Activated CD8-positive, alpha-beta memory T cell treated with anti-CD3 and anti-CD28 coated beads, Interleukin-2, amount 10 ng/mL, durations not matched to agents 7 days and 5 days (primary cell): ENCODE measurements around the gene TMEM72. TPM values are rescaled to one million over a fixed set of nuclear protein-coding genes. Genes with fewer than 3 reads are reported as not detected.

Experiments used
- ATAC-seq: fragments of 150-1000 bp; cut with Tn5 transposase; one replicate; pipeline ENCODE4 v1.10.0; 2021; ENCODE audit warnings: moderate library complexity
- CTCF ChIA-PET: fragments of 350-600 bp; sonication (Branson Sonifier 250); formaldehyde crosslinking; loops from one replicate; lab custom pipeline; 2021; ENCODE audit warnings: antibody characterized with exemption; lab: Charles Lee
- DNase-seq: peaks from one replicate; pipeline ENCODE4 v3.0.0-alpha.2; 2020
- H3K27ac Mint-ChIP-seq: one replicate; pipeline ENCODE4 v1.8.0; 2021; ENCODE audit warnings: mild to moderate bottlenecking, mixed read lengths
- H3K27me3 Mint-ChIP-seq: one replicate; pipeline ENCODE4 v1.8.0; 2021; ENCODE audit warnings: mixed read lengths
- H3K36me3 Mint-ChIP-seq: one replicate; pipeline ENCODE4 v1.8.0; 2021; ENCODE audit warnings: mild to moderate bottlenecking, mixed read lengths
- H3K4me1 Mint-ChIP-seq: one replicate; pipeline ENCODE4 v1.8.0; 2021; ENCODE audit warnings: mixed read lengths
- H3K4me3 Mint-ChIP-seq: one replicate; pipeline ENCODE4 v1.8.0; 2021; ENCODE audit warnings: mild to moderate bottlenecking, moderate library complexity, mixed read lengths
- H3K9me3 Mint-ChIP-seq: one replicate; pipeline ENCODE4 v1.8.0; 2022; ENCODE audit warnings: low read depth, mixed read lengths
- total RNA-seq, 2 experiments: library from RNA; stranded (reverse); gene quantifications; one replicate each; pipeline ENCODE4 v1.2.3, GENCODE V29; 2021

TMEM72 gene
- total RNA-seq, 2 experiments from 2014 or later = not detected

DNA sequence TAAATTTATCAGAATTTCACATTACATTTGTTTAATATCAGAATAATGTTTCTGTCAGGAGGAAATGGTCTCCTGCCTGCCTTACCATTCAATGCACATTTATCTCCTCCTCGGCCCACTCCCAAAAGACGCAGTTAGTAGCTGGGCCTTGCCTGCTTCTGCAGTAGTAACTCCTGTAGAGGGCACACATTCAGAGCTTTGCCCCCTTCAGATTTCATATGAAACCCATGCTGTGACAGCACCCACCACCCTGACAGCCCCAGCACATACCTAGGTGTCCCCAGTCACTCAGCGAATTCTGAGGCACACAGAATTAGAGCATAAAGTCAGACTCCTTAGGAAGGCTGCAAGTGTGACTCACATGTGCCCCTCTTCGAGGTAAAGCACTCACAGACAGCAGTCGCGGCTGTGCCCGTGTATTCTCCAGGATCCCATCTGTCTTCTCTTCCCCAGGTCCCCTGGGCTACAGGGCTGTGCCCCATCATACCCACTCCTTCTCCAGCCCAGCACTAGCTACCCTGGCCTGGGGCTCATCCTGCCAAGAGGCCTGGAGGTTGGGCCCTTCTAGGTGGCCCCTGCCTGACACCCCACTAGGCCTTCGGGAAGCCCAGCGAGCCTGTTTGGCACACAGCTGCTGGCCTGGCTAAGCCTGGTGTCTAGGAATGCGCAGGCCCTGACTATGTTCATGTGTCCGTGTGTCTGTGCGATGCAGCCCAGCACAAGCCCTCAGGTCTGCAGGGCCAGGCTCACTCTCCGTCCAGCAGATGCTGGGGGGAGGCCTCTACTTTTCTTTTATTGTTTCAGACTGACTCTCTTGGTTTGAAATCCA, 72.1 kb downstream of the TMEM72 start:
- DNase-seq (no peak), ATAC-seq (no peak)
- Mint-ChIP-seq H3K27me3 (peaks cover 7% of the 10 kb centered on the region), H3K27ac (no peak overlapping the region), H3K36me3 (no peaks in the 10 kb centered on the region), H3K4me1 (peaks cover 10% of the 10 kb centered on the region), H3K9me3 (no peaks in the 10 kb centered on the region), H3K4me3 (no peak overlapping the region)
- CTCF ChIA-PET = no interaction called here

- Mint-ChIP-seq H3K4me3 (no peak overlapping the region), H3K27me3 (peaks cover 12% of the 10 kb centered on the region), H3K36me3 (no peaks in the 10 kb centered on the region), H3K9me3 (no peaks in the 10 kb centered on the region), H3K4me1 (peaks cover 10% of the 10 kb centered on the region), H3K27ac (no peak overlapping the region)
- CTCF ChIA-PET = no interaction called here
- ATAC-seq (no peak), DNase-seq (no peak)
These were observed 72.8 kb downstream of the TMEM72 start for GRCh38 chr10:44983895-44984278.

DNA sequence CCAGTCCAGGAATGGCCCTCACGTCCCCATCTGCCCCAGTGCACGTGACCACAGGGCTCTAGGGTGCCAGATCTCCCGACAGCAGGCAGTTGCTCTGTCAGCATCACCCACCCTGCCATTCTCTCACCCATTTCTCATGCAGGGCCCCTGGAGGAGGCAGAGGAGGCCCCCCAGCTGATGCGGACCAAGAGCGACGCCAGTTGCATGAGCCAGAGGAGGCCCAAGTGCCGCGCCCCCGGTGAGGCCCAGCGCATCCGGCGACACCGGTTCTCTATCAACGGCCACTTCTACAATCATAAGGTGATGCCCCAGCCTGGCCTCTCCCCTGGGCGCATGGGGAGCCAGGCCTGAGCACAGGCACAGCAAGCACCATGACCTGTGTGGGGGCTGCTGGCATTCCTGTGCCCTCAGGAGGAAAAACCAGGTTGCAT, 73.5 kb downstream of the TMEM72 start:
- Mint-ChIP-seq H3K4me3 (no peak overlapping the region), H3K9me3 (no peaks in the 10 kb centered on the region), H3K27me3 (peaks cover 15% of the 10 kb centered on the region), H3K4me1 (peaks cover 10% of the 10 kb centered on the region), H3K36me3 (no peaks in the 10 kb centered on the region), H3K27ac (no peak overlapping the region)
- CTCF ChIA-PET = no interaction called here
- no peak for DNase-seq
- ATAC-seq = no peak

- Mint-ChIP-seq H3K4me1 (peaks cover 9% of the 10 kb centered on the region), H3K27me3 (peaks cover 15% of the 10 kb centered on the region), H3K9me3 (no peaks in the 10 kb centered on the region), H3K4me3 (no peak overlapping the region), H3K27ac (no peak overlapping the region), H3K36me3 (no peaks in the 10 kb centered on the region)
- DNase-seq (no peak), ATAC-seq (no peak)
- CTCF ChIA-PET = no interaction called here
These were observed 74.1 kb downstream of the TMEM72 start for GRCh38 chr10:44985175-44985681.

DNA sequence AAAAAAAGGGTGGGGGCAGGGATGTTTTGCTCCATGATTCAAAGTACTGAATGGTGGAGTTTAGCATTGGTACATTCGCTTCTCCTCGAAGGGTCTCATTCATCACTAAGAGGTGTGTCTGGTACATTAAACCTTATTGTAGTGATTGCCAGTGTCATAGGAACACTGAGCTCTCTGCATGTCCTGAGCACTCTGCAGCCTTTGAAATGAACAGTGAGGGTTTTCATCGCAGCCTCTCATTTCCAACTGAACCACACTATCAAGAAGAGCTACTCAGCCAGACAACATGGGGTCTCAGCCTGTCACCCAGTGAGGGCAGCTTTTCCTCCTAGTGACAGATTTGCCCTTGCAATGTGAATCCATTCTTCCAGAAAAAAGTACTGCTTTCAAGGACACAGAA, 75.0 kb downstream of the TMEM72 start:
- no peak for DNase-seq
- Mint-ChIP-seq H3K36me3 (no peaks in the 10 kb centered on the region), H3K27ac (no peak overlapping the region), H3K9me3 (no peaks in the 10 kb centered on the region), H3K27me3 (peaks cover 15% of the 10 kb centered on the region), H3K4me3 (no peak overlapping the region), H3K4me1 (peaks cover under 1% of the 10 kb centered on the region)
- no peak for ATAC-seq
- CTCF ChIA-PET = interaction anchor here (1.3 to 3.1 kb wide), 2 partner anchors 9 to 53 kb away, joined by 3 to 12 read pairs; no protein-coding TSS in a partner anchor

Other genes with a start within 250 kb of the TMEM72 start
- gene RASSF4, start 48.5 kb downstream of the TMEM72 start, total RNA-seq = 1 to 10 TPM; 1.2 to 3.1 TPM
- gene DEPP1, start 67.5 kb downstream of the TMEM72 start, total RNA-seq = under 1 TPM in 1 of 2 experiments, not detected in 1; 0.37 TPM
- gene ZNF22, start 89.6 kb downstream of the TMEM72 start, total RNA-seq = 10 to 100 TPM; 29.5 to 29.6 TPM